Measurements from ENCODE around the gene FAM149A.

DNA sequence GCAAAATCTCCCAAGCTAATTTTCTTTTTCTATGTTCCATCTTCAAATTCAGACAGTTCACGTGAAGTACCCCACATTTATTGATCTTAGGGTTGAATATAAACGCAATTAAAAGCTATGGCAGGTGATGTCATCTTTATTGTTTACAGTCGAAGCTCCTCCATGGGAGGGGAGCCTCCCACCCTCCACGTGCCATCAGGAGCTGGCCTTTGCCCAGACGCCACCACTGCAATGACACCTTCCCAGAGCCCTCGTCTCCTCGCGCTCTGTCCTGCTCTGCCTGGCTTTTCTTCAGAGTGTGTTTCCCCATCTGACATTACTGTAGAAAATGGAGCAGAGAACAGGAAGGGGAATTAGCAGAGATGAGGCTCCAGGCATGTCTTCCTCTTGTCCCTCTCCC lies 68.0 kb downstream of the FAM149A start:
- TF ChIP-seq, protein P1, sequence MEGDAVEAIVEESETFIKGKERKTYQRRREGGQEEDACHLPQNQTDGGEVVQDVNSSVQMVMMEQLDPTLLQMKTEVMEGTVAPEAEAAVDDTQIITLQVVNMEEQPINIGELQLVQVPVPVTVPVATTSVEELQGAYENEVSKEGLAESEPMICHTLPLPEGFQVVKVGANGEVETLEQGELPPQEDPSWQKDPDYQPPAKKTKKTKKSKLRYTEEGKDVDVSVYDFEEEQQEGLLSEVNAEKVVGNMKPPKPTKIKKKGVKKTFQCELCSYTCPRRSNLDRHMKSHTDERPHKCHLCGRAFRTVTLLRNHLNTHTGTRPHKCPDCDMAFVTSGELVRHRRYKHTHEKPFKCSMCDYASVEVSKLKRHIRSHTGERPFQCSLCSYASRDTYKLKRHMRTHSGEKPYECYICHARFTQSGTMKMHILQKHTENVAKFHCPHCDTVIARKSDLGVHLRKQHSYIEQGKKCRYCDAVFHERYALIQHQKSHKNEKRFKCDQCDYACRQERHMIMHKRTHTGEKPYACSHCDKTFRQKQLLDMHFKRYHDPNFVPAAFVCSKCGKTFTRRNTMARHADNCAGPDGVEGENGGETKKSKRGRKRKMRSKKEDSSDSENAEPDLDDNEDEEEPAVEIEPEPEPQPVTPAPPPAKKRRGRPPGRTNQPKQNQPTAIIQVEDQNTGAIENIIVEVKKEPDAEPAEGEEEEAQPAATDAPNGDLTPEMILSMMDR (IDR thresholded peaks at IDR 0.05), result no peak
- no peak for TF ChIP-seq TP53 (CRISPR knock-in tag; IDR thresholded peaks at IDR 0.05)
- no peak for TF ChIP-seq BHLHE40 (IDR thresholded peaks at IDR 0.05; ENCODE audit: low read depth, low read length)
- no peak for TF ChIP-seq POLR2A (IDR thresholded peaks at IDR 0.05; ENCODE audit: low read length)
- no peak for TF ChIP-seq RAD21 (conservative IDR thresholded peaks at IDR 0.05 in 1 of 2, IDR thresholded peaks at IDR 0.05 in 1 of 2)
- no peak for TF ChIP-seq ESRRA (IDR thresholded peaks at IDR 0.05; ENCODE audit: borderline replicate concordance, low read length)
- TF ChIP-seq, protein P2, sequence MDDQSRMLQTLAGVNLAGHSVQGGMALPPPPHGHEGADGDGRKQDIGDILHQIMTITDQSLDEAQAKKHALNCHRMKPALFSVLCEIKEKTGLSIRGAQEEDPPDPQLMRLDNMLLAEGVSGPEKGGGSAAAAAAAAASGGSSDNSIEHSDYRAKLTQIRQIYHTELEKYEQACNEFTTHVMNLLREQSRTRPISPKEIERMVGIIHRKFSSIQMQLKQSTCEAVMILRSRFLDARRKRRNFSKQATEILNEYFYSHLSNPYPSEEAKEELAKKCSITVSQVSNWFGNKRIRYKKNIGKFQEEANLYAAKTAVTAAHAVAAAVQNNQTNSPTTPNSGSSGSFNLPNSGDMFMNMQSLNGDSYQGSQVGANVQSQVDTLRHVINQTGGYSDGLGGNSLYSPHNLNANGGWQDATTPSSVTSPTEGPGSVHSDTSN (IDR thresholded peaks at IDR 0.05), result no peak
- no peak for TF ChIP-seq NR3C1 (IDR thresholded peaks at IDR 0.05)
- no peak for TF ChIP-seq JUN (IDR thresholded peaks at IDR 0.05)

Measured in A549 (cell line).